ENCODE results near the gene RITA1. TPM values are rescaled to one million over a fixed set of nuclear protein-coding genes. Genes with fewer than 3 reads are reported as not detected.

RITA1 gene
- total and polyA plus RNA-seq, 12 donors: 17.5 to 84.1 (median 36.7) TPM

DNA sequence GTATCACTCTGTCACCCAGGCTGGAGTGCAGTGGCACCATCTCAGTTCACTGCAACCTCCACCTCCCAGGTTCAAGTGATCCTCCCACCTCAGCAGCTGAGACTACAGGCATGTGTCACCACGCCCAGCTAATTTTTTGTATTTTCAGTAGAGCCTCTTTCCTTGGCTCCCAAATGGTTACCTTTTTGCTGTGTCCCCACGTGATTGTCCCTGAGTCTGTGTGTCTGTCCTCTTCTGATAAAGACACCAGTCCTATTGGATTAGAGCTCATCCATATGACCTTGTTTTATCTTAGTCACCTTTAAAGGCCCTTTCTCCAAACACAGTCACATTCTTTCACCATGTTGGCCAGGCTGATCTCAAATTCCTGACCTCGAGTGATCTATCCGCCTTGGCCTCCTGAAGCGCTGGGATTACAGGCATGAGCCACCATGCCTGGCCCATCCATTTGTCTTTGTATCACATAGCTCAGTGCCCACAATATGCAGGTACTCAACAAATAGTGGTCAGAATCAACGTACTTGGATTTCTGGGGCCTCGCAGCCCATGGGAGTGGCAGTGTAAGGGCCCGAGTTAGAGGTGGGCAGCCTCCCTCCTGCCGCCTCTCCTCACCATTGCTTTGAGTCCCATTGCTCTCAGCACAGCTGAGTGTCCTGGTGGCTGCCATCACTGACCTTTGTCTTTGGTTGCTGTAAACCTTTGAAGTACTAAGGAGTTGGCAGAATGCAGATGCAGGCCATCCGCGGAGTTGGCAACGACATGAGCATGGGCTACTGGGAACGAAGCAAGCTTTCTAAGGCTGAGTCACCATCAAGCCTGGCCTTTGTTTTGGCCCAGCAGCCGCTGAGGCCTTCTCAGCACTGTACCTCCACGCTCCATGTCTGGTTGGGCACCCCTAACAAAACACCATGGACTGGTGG, 45.1 kb downstream of the RITA1 start:
- Histone ChIP-seq H3K36me3 (replicated peaks in 1 of 2) (peaks cover 0 to 73% of the 10 kb centered on the region in 2 donors), H3K27me3 (no peaks in the 10 kb centered on the region), H3K4me1 (replicated peaks in 1 of 2) (peaks cover 75 to 85% of the 10 kb centered on the region in 2 donors), H3K27ac (peak overlapping the region; percentile 56 to 86 (median 84)), H3K4me3 (no peak overlapping the region), H3K9me3 (replicated peaks in 1 of 3) (no peaks in the 10 kb centered on the region)
- 54 to 56% (median 55%) methylated on average over 6 to 15 of the region's 15 CpGs for WGBS, 4 donors
- peak; percentile 55 to 86 (median 83) for DNase-seq
- intact Hi-C loops (cut with DNase I): no loop called here
- no peak for TF ChIP-seq POLR2A (IDR thresholded peaks at IDR 0.05)
- TF ChIP-seq, protein P1, sequence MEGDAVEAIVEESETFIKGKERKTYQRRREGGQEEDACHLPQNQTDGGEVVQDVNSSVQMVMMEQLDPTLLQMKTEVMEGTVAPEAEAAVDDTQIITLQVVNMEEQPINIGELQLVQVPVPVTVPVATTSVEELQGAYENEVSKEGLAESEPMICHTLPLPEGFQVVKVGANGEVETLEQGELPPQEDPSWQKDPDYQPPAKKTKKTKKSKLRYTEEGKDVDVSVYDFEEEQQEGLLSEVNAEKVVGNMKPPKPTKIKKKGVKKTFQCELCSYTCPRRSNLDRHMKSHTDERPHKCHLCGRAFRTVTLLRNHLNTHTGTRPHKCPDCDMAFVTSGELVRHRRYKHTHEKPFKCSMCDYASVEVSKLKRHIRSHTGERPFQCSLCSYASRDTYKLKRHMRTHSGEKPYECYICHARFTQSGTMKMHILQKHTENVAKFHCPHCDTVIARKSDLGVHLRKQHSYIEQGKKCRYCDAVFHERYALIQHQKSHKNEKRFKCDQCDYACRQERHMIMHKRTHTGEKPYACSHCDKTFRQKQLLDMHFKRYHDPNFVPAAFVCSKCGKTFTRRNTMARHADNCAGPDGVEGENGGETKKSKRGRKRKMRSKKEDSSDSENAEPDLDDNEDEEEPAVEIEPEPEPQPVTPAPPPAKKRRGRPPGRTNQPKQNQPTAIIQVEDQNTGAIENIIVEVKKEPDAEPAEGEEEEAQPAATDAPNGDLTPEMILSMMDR (IDR thresholded peaks at IDR 0.05): no peak

DNA sequence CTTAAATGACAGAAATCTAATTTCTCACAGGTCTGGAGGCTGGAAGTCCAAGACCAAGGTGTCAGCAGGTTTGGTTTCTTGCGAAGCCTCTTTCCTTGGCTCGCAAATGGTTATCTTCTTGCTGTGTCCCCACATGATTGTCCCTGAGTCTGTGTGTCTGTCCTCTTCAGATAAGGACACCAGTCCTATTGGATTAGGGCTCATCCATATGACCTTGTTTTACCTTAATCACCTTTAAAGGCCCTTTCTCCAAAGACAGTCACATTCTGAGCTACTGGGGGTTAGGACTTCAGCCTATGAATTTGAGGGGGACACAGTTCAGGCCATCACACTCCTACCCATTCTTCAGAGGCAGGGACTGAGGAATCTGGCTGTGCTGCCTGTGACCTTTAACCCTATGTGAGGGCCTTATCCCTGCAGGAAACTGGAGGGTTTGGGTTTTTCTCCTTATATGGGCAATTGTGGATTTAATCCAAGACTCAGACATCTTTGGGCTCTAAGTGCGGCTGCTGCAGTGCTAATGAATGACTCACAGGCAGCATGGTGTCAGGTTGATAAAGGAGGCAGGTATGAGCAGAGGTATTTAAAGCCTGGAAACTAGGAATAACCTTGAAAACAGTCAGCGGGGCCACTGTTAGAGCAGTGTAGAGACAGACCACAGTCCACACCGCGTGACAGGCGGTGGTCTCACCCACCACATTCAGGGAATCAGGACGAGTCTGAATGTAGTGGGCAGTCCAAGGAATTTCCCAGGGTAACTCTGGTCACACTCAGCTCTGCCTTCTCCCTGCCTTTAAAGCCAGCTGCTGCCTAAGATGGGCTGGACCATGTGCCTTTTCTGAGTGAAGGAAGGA, 45.9 kb downstream of the RITA1 start:
- no peak for TF ChIP-seq POLR2A (IDR thresholded peaks at IDR 0.05)
- TF ChIP-seq, protein P1 (IDR thresholded peaks at IDR 0.05): no peak
- Histone ChIP-seq H3K4me3 (no peak overlapping the region), H3K27ac (peak overlapping the region; percentile 34 to 86 (median 84)), H3K4me1 (replicated peaks in 1 of 2) (peaks cover 72 to 87% of the 10 kb centered on the region in 2 donors), H3K9me3 (replicated peaks in 1 of 3) (no peaks in the 10 kb centered on the region), H3K27me3 (no peaks in the 10 kb centered on the region), H3K36me3 (replicated peaks in 1 of 2) (peaks cover 0 to 77% of the 10 kb centered on the region in 2 donors)
- peak in 2 of 7 donors; percentile 24 to 56 for DNase-seq
- intact Hi-C loops (cut with DNase I): no loop called here
- WGBS, 4 donors: 60 to 81% (median 63%) methylated on average over 8 of the region's 8 CpGs

DNA sequence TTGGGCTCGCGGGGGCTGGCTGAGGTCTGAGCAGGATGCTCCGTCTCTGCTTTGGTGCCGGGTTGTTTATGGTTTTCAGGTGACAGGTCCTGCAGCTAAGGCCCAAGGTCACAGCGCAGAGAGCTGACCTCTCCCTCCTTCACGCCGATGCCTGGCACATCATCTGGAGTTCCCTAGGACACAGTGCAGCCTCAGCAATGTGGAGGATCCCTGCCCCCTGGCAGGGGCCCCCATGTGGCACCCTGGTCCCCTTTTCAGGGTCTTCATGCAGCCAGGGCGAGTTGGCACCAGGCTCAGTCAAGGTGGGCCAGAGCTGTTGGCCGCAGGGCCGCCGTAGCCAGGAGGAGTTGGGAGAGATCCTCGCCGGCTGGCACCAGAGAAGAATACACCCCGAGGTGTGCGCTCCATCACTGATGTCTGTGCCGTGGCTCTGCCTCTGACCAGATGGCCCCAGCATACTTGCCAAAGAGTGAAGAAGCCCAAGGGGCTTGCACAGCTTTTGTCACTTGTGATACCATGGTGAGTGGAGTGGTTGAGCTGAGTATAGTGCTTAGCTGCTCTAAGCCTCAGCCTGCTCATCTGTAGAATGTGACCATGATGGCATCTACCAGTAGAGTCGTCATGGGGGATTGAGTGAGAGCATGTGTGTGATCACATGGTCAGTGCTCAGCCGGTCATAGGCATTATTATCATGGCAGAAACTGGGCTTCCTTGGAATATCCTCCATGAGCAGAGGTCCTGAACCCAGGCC, 46.7 kb downstream of the RITA1 start:
- Histone ChIP-seq H3K4me3 (no peak overlapping the region), H3K27ac (peak overlapping the region; percentile 37 to 86 (median 84)), H3K9me3 (replicated peaks in 1 of 3) (no peaks in the 10 kb centered on the region), H3K27me3 (no peaks in the 10 kb centered on the region), H3K4me1 (replicated peaks in 1 of 2) (peaks cover 64 to 87% of the 10 kb centered on the region in 2 donors), H3K36me3 (replicated peaks in 1 of 2) (peaks cover 0 to 70% of the 10 kb centered on the region in 2 donors)
- TF ChIP-seq POLR2A (IDR thresholded peaks at IDR 0.05): no peak
- TF ChIP-seq, protein P1 (IDR thresholded peaks at IDR 0.05): no peak
- intact Hi-C loops (cut with DNase I): no loop called here
- WGBS, 4 donors: 71 to 82% (median 76%) methylated on average over 12 to 18 of the region's 18 CpGs
- DNase-seq: peak in 3 of 7 donors; percentile 34 to 58 (median 34)

Data from adrenal gland (tissue), 12 donors.